ENCODE data around the gene ATP6V1G2.

Gene ATP6V1G2

GRCh38 chr6:31540640-31541039 is 5.8 kb downstream of the ATP6V1G2 start:
- H3K27me3 ChIP-seq (ENCODE audit: control insufficient read depth in 5 of 5, insufficient read depth in 4 of 5, low read length in 5 of 5) = peaks cover 0 to 4% (median 0%) of the 10 kb centered on the region in 5 donors
- H3K4me1 ChIP-seq (ENCODE audit: control insufficient read depth in 5 of 5, insufficient read depth in 5 of 5, low read length in 5 of 5) = peaks cover 14 to 42% (median 36%) of the 10 kb centered on the region in 5 donors
- H3K9me3 ChIP-seq (ENCODE audit: control insufficient read depth in 5 of 5, low read length in 5 of 5) = no peaks in the 10 kb centered on the region
- H3K4me3 ChIP-seq (ENCODE audit: low read depth in 1 of 5, low read length in 5 of 5) = peak overlapping the region; percentile 76 to 100 (median 99)
- H3K9ac ChIP-seq (ENCODE audit: low read length in 5 of 5) = peak overlapping the region; percentile 86 to 99 (median 98)
- peaks cover 19 to 44% (median 44%) of the 10 kb centered on the region in 5 donors for H3K36me3 ChIP-seq (ENCODE audit: control insufficient read depth in 5 of 5, insufficient read depth in 5 of 5, low read length in 5 of 5)
- H3K27ac ChIP-seq (ENCODE audit: low read depth, low read length) = peak overlapping the region; percentile 96

DNA sequence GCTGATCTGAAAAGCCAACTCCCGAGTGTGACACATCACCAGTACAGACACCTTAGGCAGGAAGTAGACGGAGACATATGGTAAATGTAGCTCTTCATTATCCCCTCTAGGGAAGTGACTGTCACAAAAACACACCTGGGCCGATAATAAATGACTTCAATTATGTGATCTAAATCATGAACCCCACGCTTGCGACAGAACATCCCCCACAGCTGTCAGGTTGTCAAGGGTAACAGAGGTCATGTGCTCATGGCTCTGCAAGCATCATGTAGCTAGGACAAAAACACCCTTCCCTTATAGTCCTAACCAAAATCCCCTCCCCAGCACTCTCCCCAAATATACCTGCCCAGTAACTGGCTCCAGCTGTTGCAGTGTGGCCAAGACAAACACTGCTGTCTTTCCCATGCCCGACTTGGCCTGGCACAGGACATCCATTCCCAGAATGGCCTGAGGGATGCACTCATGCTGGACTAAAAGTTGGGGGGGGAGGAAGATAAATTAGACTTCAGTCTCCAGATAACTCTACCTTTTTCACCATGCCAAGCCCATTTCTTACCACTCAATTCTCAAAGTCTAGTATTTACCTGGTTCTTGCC is 7.5 kb downstream of the ATP6V1G2 start:
- Histone ChIP-seq H3K27ac (ENCODE audit: low read depth, low read length) (no peak overlapping the region), H3K27me3 (ENCODE audit: control insufficient read depth in 5 of 5, insufficient read depth in 4 of 5, low read length in 5 of 5) (peaks cover 0 to 4% (median 0%) of the 10 kb centered on the region in 5 donors), H3K9me3 (ENCODE audit: control insufficient read depth in 5 of 5, low read length in 5 of 5) (no peaks in the 10 kb centered on the region), H3K4me3 (ENCODE audit: low read depth in 1 of 5, low read length in 5 of 5) (peak overlapping the region in 1 of 5 donors; percentile 11), H3K36me3 (ENCODE audit: control insufficient read depth in 5 of 5, insufficient read depth in 5 of 5, low read length in 5 of 5) (peaks cover 22 to 62% (median 61%) of the 10 kb centered on the region in 5 donors), H3K9ac (ENCODE audit: low read length in 5 of 5) (peak overlapping the region; percentile 9 to 99 (median 62)), H3K4me1 (ENCODE audit: control insufficient read depth in 5 of 5, insufficient read depth in 5 of 5, low read length in 5 of 5) (peaks cover 14 to 42% (median 36%) of the 10 kb centered on the region in 5 donors)

GRCh38 chr6:31535538-31536324 is 10.7 kb downstream of the ATP6V1G2 start:
- no peak overlapping the region for H3K27ac ChIP-seq (ENCODE audit: low read depth, low read length)
- H3K4me3 ChIP-seq (ENCODE audit: low read depth in 1 of 5, low read length in 5 of 5) = no peak overlapping the region
- no peak overlapping the region for H3K9ac ChIP-seq (ENCODE audit: low read length in 5 of 5)
- H3K9me3 ChIP-seq (ENCODE audit: control insufficient read depth in 5 of 5, low read length in 5 of 5) = no peaks in the 10 kb centered on the region
- no peaks in the 10 kb centered on the region for H3K27me3 ChIP-seq (ENCODE audit: control insufficient read depth in 5 of 5, insufficient read depth in 4 of 5, low read length in 5 of 5)
- peaks cover 2 to 26% (median 23%) of the 10 kb centered on the region in 5 donors for H3K4me1 ChIP-seq (ENCODE audit: control insufficient read depth in 5 of 5, insufficient read depth in 5 of 5, low read length in 5 of 5)
- H3K36me3 ChIP-seq (ENCODE audit: control insufficient read depth in 5 of 5, insufficient read depth in 5 of 5, low read length in 5 of 5) = peaks cover 28 to 92% (median 90%) of the 10 kb centered on the region in 5 donors

DNA sequence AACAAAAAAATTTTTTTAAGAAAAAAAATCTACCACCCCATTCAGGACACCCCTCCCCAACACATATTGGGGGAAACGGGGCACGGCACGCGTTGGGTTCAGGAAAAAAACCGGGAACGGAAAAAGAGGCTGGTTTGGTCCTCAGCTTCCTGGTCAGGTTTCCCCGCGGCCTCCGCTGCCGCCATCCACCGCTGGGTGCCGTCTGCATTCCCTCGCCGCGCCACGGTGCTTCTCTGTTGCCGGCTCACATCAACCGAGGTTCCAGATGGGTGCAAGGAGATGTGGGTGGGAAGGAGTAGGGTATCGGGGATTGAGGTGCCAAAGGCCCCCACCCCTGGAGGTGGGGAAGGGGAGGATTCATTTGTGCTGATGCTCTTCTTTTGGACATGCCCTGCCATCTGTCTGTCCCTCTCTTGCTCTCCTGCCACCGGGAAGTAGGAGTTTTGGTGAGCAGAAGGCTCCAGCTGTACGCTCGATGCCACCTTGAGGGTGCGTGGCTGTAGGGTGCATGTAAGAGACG is 11.8 kb downstream of the ATP6V1G2 start:
- Histone ChIP-seq H3K36me3 (ENCODE audit: control insufficient read depth in 5 of 5, insufficient read depth in 5 of 5, low read length in 5 of 5) (peaks cover 26 to 96% (median 94%) of the 10 kb centered on the region in 5 donors), H3K4me1 (ENCODE audit: control insufficient read depth in 5 of 5, insufficient read depth in 5 of 5, low read length in 5 of 5) (peaks cover 0 to 15% (median 12%) of the 10 kb centered on the region in 5 donors), H3K27ac (ENCODE audit: low read depth, low read length) (no peak overlapping the region), H3K4me3 (ENCODE audit: low read depth in 1 of 5, low read length in 5 of 5) (no peak overlapping the region), H3K27me3 (ENCODE audit: control insufficient read depth in 5 of 5, insufficient read depth in 4 of 5, low read length in 5 of 5) (no peaks in the 10 kb centered on the region), H3K9ac (ENCODE audit: low read length in 5 of 5) (no peak overlapping the region), H3K9me3 (ENCODE audit: control insufficient read depth in 5 of 5, low read length in 5 of 5) (no peaks in the 10 kb centered on the region)

DNA sequence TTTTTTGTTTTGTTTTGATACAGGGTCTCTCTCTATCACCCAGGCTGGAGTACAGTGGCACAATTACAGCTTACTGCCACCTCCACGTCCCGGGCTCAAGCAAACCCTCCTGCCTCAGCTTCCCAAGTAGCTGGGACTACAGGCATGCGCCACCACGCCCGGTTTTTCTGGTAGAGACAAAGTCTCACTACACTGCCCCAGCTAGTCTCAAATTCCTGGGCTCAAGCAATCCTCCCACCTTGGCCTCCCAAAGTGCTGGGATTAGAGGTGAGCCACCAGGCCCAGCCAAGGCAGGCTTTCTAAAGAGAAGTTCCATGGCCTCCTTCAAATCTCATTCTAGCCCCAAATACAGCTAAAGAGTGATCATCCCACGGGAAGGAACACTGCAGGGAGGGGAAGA is 12.4 kb downstream of the ATP6V1G2 start:
- Histone ChIP-seq H3K27me3 (ENCODE audit: control insufficient read depth in 5 of 5, insufficient read depth in 4 of 5, low read length in 5 of 5) (no peaks in the 10 kb centered on the region), H3K9me3 (ENCODE audit: control insufficient read depth in 5 of 5, low read length in 5 of 5) (no peaks in the 10 kb centered on the region), H3K36me3 (ENCODE audit: control insufficient read depth in 5 of 5, insufficient read depth in 5 of 5, low read length in 5 of 5) (peaks cover 26 to 93% (median 90%) of the 10 kb centered on the region in 5 donors), H3K4me1 (ENCODE audit: control insufficient read depth in 5 of 5, insufficient read depth in 5 of 5, low read length in 5 of 5) (peaks cover 0 to 9% (median 6%) of the 10 kb centered on the region in 5 donors), H3K27ac (ENCODE audit: low read depth, low read length) (no peak overlapping the region), H3K4me3 (ENCODE audit: low read depth in 1 of 5, low read length in 5 of 5) (no peak overlapping the region), H3K9ac (ENCODE audit: low read length in 5 of 5) (no peak overlapping the region)

DNA sequence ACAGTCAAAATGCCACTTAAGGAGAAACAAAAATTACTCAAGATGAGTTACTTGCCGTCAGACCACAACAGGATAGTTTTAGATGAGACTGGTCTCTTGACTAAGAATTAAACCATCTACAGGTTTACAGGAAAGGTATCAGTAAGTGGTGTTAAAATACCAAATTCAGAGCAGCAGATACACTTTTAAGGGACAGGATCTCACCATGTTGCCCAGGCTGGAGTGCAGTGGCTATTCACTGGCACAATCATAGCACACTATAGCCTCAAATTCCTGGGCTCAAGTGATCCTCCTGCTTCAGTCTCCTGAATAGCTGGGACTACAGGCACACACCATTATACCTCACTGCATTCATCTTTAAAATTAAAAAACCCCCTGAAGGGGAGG is 13.0 kb downstream of the ATP6V1G2 start:
- no peaks in the 10 kb centered on the region for H3K9me3 ChIP-seq (ENCODE audit: control insufficient read depth in 5 of 5, low read length in 5 of 5)
- no peak overlapping the region for H3K4me3 ChIP-seq (ENCODE audit: low read depth in 1 of 5, low read length in 5 of 5)
- no peak overlapping the region for H3K9ac ChIP-seq (ENCODE audit: low read length in 5 of 5)
- H3K4me1 ChIP-seq (ENCODE audit: control insufficient read depth in 5 of 5, insufficient read depth in 5 of 5, low read length in 5 of 5) = peaks cover 0 to 3% (median under 1%) of the 10 kb centered on the region in 5 donors
- H3K27ac ChIP-seq (ENCODE audit: low read depth, low read length) = no peak overlapping the region
- H3K27me3 ChIP-seq (ENCODE audit: control insufficient read depth in 5 of 5, insufficient read depth in 4 of 5, low read length in 5 of 5) = no peaks in the 10 kb centered on the region
- H3K36me3 ChIP-seq (ENCODE audit: control insufficient read depth in 5 of 5, insufficient read depth in 5 of 5, low read length in 5 of 5) = peaks cover 21 to 87% (median 85%) of the 10 kb centered on the region in 5 donors

- Histone ChIP-seq H3K9ac (ENCODE audit: low read length in 5 of 5) (no peak overlapping the region), H3K36me3 (ENCODE audit: control insufficient read depth in 5 of 5, insufficient read depth in 5 of 5, low read length in 5 of 5) (peaks cover 19 to 81% (median 79%) of the 10 kb centered on the region in 5 donors), H3K9me3 (ENCODE audit: control insufficient read depth in 5 of 5, low read length in 5 of 5) (no peaks in the 10 kb centered on the region), H3K27me3 (ENCODE audit: control insufficient read depth in 5 of 5, insufficient read depth in 4 of 5, low read length in 5 of 5) (no peaks in the 10 kb centered on the region), H3K4me3 (ENCODE audit: low read depth in 1 of 5, low read length in 5 of 5) (no peak overlapping the region), H3K27ac (ENCODE audit: low read depth, low read length) (no peak overlapping the region), H3K4me1 (ENCODE audit: control insufficient read depth in 5 of 5, insufficient read depth in 5 of 5, low read length in 5 of 5) (no peaks in the 10 kb centered on the region)
Observed at GRCh38 chr6:31532644-31533454, 13.6 kb downstream of the ATP6V1G2 start.

- H3K4me3 ChIP-seq (ENCODE audit: low read depth in 1 of 5, low read length in 5 of 5) = no peak overlapping the region
- no peaks in the 10 kb centered on the region for H3K4me1 ChIP-seq (ENCODE audit: control insufficient read depth in 5 of 5, insufficient read depth in 5 of 5, low read length in 5 of 5)
- no peak overlapping the region for H3K9ac ChIP-seq (ENCODE audit: low read length in 5 of 5)
- no peaks in the 10 kb centered on the region for H3K9me3 ChIP-seq (ENCODE audit: control insufficient read depth in 5 of 5, low read length in 5 of 5)
- no peak overlapping the region for H3K27ac ChIP-seq (ENCODE audit: low read depth, low read length)
- peaks cover 19 to 75% (median 71%) of the 10 kb centered on the region in 5 donors for H3K36me3 ChIP-seq (ENCODE audit: control insufficient read depth in 5 of 5, insufficient read depth in 5 of 5, low read length in 5 of 5)
- H3K27me3 ChIP-seq (ENCODE audit: control insufficient read depth in 5 of 5, insufficient read depth in 4 of 5, low read length in 5 of 5) = no peaks in the 10 kb centered on the region
Observed at GRCh38 chr6:31531771-31532643, 14.4 kb downstream of the ATP6V1G2 start.

GRCh38 chr6:31531162-31531561 is 15.2 kb downstream of the ATP6V1G2 start:
- H3K27ac ChIP-seq (ENCODE audit: low read depth, low read length) = no peak overlapping the region
- H3K36me3 ChIP-seq (ENCODE audit: control insufficient read depth in 5 of 5, insufficient read depth in 5 of 5, low read length in 5 of 5) = peaks cover 14 to 67% (median 63%) of the 10 kb centered on the region in 5 donors
- H3K4me1 ChIP-seq (ENCODE audit: control insufficient read depth in 5 of 5, insufficient read depth in 5 of 5, low read length in 5 of 5) = no peaks in the 10 kb centered on the region
- H3K27me3 ChIP-seq (ENCODE audit: control insufficient read depth in 5 of 5, insufficient read depth in 4 of 5, low read length in 5 of 5) = no peaks in the 10 kb centered on the region
- no peak overlapping the region for H3K9ac ChIP-seq (ENCODE audit: low read length in 5 of 5)
- no peaks in the 10 kb centered on the region for H3K9me3 ChIP-seq (ENCODE audit: control insufficient read depth in 5 of 5, low read length in 5 of 5)
- H3K4me3 ChIP-seq (ENCODE audit: low read depth in 1 of 5, low read length in 5 of 5) = no peak overlapping the region
